NB4 (cell line): Measurements from ENCODE around the gene BPIFB6.

Source experiments
- DNase-seq: peaks from one replicate; pipeline ENCODE4 v3.0.0; 2010; ENCODE audit warnings: low read depth
- H3K4me3 ChIP-seq: one replicate; pipeline ENCODE4 v1.5.1; 2011; ENCODE audit warnings: mild to moderate bottlenecking, low read depth, low read length, moderate library complexity
- MYC ChIP-seq: IDR thresholded peaks from 2 replicates; pipeline ENCODE4 v1.6.1; 2011; ENCODE audit warnings: low read depth, low read length
- POLR2A ChIP-seq: IDR thresholded peaks from 2 replicates; pipeline ENCODE4 v1.6.1; 2011; ENCODE audit warnings: mild to moderate bottlenecking; ENCODE audit not compliant: insufficient read length; ENCODE audit errors: extremely low read depth
- TF ChIP-seq, protein P1 (sequence below): IDR thresholded peaks from one replicate; pipeline ENCODE4 v1.5.1; 2012; ENCODE audit warnings: low read depth, low read length
- TF ChIP-seq, protein P2 (sequence below): IDR thresholded peaks from 2 replicates; pipeline ENCODE4 v1.6.1; 2011; ENCODE audit warnings: low read depth, low read length

The BPIFB6 gene

DNA sequence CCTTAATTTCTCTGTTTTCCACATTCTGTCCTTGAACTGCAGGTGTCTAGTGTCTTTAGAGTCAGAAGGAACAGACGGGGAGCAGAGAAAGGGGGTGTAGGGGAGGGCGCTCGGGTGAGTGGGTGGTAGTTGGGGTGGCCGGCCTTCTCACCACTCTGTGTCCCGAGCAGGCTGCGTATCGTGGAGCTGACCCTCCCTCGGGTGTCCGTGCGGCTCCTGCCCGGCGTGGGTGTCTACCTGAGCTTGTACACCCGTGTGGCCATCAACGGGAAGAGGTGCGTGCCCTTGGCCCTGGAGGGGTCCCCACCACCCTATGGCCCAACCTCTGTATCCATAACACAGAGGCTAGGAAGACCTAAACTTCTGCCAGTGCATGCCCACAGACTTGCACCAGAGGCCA lies 53.3 kb downstream of the BPIFB6 start:
- no peak overlapping the region for H3K4me3 ChIP-seq
- TF ChIP-seq, protein P1, sequence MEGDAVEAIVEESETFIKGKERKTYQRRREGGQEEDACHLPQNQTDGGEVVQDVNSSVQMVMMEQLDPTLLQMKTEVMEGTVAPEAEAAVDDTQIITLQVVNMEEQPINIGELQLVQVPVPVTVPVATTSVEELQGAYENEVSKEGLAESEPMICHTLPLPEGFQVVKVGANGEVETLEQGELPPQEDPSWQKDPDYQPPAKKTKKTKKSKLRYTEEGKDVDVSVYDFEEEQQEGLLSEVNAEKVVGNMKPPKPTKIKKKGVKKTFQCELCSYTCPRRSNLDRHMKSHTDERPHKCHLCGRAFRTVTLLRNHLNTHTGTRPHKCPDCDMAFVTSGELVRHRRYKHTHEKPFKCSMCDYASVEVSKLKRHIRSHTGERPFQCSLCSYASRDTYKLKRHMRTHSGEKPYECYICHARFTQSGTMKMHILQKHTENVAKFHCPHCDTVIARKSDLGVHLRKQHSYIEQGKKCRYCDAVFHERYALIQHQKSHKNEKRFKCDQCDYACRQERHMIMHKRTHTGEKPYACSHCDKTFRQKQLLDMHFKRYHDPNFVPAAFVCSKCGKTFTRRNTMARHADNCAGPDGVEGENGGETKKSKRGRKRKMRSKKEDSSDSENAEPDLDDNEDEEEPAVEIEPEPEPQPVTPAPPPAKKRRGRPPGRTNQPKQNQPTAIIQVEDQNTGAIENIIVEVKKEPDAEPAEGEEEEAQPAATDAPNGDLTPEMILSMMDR = no peak
- TF ChIP-seq, protein P2, sequence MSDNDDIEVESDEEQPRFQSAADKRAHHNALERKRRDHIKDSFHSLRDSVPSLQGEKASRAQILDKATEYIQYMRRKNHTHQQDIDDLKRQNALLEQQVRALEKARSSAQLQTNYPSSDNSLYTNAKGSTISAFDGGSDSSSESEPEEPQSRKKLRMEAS = no peak
- no peak for TF ChIP-seq MYC
- DNase-seq = no peak

DNA sequence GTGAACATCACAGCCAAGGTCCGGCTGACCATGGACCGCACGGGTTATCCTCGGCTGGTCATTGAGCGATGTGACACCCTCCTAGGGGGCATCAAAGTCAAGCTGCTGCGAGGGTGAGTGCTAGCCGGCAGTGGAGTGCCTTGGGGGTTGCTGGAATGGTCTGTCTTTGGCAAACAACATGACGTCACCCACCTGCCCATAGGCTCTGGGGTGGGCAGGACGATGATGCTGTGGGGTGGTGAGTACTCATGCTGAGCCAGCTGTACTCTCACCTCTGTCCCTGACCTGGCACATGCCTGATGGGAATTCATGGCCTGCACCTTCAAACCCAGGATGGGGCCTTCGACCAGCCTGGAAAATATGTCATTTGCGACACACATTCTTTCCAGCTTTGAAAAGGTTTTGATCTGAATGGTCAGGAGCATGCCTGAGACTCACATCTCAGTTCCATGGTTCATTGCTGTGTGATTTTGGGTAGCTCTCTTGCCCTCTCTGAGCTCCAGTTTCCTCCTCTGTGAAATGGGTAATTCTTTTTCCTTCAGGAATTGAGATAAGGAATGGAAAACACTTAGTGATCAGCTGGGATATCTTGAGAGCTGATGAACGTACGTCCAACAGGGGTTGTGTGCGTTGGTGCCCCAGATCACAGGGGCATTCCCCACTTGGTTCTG lies 54.7 kb downstream of the BPIFB6 start:
- no peak for DNase-seq
- TF ChIP-seq, protein P2 = no peak
- TF ChIP-seq, protein P1 = no peak
- no peak for TF ChIP-seq POLR2A
- TF ChIP-seq MYC = no peak
- no peak overlapping the region for H3K4me3 ChIP-seq

DNA sequence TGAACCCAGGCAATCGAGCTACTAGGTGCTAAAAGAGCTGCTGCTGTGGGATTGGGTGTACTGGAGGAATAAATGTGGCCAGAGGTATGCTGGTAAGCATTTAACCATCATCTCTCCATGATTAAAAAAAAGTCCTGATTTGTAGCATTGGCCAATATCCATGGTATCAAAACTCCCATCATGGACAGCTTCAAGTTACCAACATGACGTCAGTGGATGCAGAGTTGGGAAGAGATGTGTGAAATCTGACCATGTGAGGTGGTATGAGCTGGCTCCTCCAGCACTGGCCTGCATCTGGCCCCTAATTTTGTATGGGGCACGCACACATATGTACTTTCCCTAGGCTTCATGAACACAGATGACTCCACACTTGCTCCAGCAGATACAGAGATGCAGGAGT lies 59.7 kb downstream of the BPIFB6 start:
- no peak for DNase-seq
- no peak overlapping the region for H3K4me3 ChIP-seq
- TF ChIP-seq, protein P1 = no peak

DNA sequence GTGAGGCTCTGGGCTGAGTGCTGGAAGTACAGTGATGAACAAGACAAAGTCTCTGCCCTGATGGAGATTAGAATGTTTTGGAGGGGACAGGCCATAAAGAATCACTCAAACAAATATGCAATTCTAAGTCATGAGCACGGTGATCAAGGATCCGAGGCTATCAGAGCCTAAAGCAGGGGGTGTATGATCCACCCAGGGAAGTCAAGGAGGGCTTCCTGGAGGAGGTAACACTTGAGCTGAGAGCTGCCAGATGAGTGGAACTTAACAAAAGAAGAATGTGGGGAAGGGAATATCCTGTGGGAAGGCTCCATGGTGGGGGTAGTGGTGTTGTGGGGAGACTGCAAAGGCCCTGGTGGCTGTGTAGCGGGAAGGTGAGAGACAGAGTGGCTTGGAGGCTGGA lies 60.2 kb downstream of the BPIFB6 start:
- no peak overlapping the region for H3K4me3 ChIP-seq
- TF ChIP-seq, protein P1 = no peak
- TF ChIP-seq, protein P2 = no peak
- no peak for TF ChIP-seq POLR2A
- no peak for TF ChIP-seq MYC
- DNase-seq = no peak

DNA sequence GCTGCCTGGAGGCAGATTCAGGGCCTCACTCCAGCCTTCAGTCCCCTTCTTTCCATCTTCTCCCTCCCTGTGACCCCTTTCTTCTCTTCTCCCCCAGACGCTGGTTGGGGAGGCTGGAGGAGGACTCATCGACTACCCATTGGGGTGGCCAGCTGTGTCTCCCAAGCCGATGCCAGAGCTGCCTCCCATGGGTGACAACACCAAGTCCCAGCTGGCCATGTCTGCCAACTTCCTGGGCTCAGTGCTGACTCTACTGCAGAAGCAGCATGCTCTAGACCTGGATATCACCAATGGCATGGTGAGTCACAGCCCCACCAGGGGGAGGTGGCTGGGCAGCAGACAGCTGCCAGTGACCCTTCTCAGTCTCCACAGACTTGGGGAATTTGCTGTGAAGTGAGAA lies 60.9 kb downstream of the BPIFB6 start:
- TF ChIP-seq, protein P1 = no peak
- TF ChIP-seq POLR2A (no peak), MYC (no peak)
- TF ChIP-seq, protein P2 = no peak
- H3K4me3 ChIP-seq = no peak overlapping the region
- DNase-seq = peak; percentile 24

DNA sequence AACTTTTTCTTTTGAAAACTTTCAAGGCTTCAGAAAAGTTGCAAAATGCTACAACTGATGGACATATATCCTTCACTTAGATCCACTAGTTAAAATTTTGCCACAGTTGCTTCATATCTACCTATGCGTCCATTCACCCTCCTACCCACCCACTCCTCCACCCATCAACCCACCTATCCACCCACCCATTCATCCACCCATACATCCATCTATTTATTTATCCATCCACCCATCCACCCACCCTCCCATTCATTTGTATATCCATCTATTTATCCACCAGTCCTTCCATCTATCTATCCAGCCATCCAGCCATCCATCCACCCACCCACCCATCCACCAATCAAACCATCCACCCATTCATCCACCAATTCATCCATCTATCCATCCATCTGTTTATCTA lies 61.6 kb downstream of the BPIFB6 start:
- TF ChIP-seq POLR2A = no peak
- no peak for DNase-seq
- no peak overlapping the region for H3K4me3 ChIP-seq
